Motor neuron (in vitro differentiated cells): Measurements from ENCODE around the gene TUBB2B. TPM values are rescaled to one million over a fixed set of nuclear protein-coding genes. Genes with fewer than 3 reads are reported as not detected.

Source experiments
- ATAC-seq, 8 experiments: fragments of 200-7000 bp; cut with Tn5 transposase; replicated peaks in 6 of 8; 2 replicates each; pipeline ENCODE4 v1.8.0; 2021; ENCODE audit warnings: mild to moderate bottlenecking in 8 of 8, moderate library complexity in 8 of 8
- H3K27ac ChIP-seq, 2 donors: fragments of 250-450 bp; sonication (Bioruptor Pico); 2 replicates each; pipeline ENCODE4 v1.9.0; 2021; ENCODE audit warnings: antibody characterized with exemption in 2 of 2, mild to moderate bottlenecking in 2 of 2, moderate library complexity in 1 of 2
- H3K4me1 ChIP-seq, 2 donors: fragments of 250-450 bp; sonication (Bioruptor Pico); replicated peaks in 1 of 2; 2 replicates each; pipeline ENCODE4 v1.6.1; 2021; ENCODE audit warnings: antibody characterized with exemption in 2 of 2, mild to moderate bottlenecking in 2 of 2, moderate library complexity in 1 of 2
- H3K4me3 ChIP-seq, 5 donors: fragments of 250-450 bp; sonication (Bioruptor Pico); 2 replicates each; pipeline ENCODE4 v1.9.0; 2021; ENCODE audit warnings: antibody characterized with exemption in 5 of 5, mild to moderate bottlenecking in 5 of 5, moderate library complexity in 4 of 5
- WGBS, 10 experiments: fragments of 450-650 bp; shearing (Covaris generic); methylation state at CpG; one replicate each; pipeline ENCODE4 v1.0.0; 2022; 5-methylcytosine and 5-hydroxymethylcytosine counted together
- in situ Hi-C, 9 experiments: fragments of 400-800 bp; cut with MboI; loops; one replicate each; pipeline ENCODE4 v1.15.0; 2021; ENCODE audit warnings: low sequenced_read_pairs in 9 of 9, low pct_unique_long_range_greater_than_20kb in 2 of 9; ENCODE audit not compliant: unreplicated experiment in 9 of 9
- total RNA-seq, 8 experiments: library from RNA; unstranded; fragments of 300-600 nt; gene quantifications; 2 replicates each; pipeline versions ENCODE4 v1.2.3 to v1.2.4, GENCODE V29; 2022

Gene TUBB2B
- total RNA-seq, 8 experiments from 2014 or later: 12.0 to 1,628 (median 1,082) TPM

GRCh38 chr6:3240595-3240994 is 13.1 kb upstream of the TUBB2B start:
- Histone ChIP-seq H3K4me1 (peaks cover 1 to 5% of the 10 kb centered on the region in 2 donors), H3K27ac (no peak overlapping the region)
- in situ Hi-C loops: loop anchor here in 2 of 9 experiments (25.0 kb wide), 2 partner anchors 103 to 253 kb away; partner anchors contain the start of gene NQO2 (in 1 of the 2)

DNA sequence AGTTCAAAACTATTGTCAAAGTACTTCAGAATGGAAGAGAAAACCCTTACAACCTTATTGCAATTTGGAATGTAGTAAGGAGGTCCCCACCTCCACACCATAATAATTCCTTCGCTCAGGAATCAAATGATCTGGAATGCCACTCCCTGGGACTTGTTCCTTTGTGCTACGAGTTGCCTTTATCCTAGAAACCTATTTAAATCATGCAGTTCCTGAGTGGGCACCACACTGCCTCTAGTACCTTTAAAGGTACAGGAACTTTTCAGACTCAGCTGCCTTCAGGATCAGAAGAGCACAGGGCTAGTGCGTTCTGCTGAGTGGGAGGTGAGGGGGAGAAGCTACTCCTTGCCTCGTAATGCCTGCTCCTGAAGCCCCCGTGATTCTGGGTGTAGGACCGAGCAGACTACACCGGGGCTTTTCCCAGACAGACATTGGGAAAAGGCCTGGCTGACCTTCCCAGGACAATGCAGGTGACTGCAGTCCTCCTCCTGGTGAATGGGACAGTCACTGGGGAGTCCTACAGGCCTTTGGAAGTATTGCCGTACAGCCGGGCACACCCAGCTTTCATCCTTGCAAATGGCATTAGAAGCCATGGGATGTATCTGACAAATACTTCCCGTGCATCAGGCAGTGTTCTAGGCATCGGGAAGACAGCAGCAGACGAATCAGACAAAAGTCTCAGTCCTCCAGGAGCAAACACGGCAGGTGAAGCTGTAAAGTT is 11.8 kb upstream of the TUBB2B start:
- Histone ChIP-seq H3K4me3 (no peak overlapping the region), H3K27ac (no peak overlapping the region), H3K4me1 (peaks cover 12 to 17% of the 10 kb centered on the region in 2 donors)
- peak in 3 of 8 experiments; percentile 27 to 81 (median 47) for ATAC-seq
- WGBS, 10 experiments: 61 to 100% (median 78%) methylated on average over 1 to 10 of the region's 13 CpGs
- in situ Hi-C loops: loop anchor here in 2 of 9 experiments (25.0 kb wide), 2 partner anchors 102 to 252 kb away; partner anchors contain the start of gene NQO2 (in 1 of the 2)

More at GRCh38 chr6:3240595-3240994, 13.1 kb upstream of the TUBB2B start:
- no peak overlapping the region for H3K4me3 ChIP-seq
- peak in 5 of 8 experiments; percentile 23 to 48 (median 40) for ATAC-seq
- 45 to 75% (median 68%) methylated on average over 2 to 6 of the region's 7 CpGs; no CpG with 5 or more reads in 5 of the 10 experiments for WGBS, 10 experiments

GRCh38 chr6:3237761-3238662 is 10.6 kb upstream of the TUBB2B start:
- ATAC-seq: peak in 5 of 8 experiments; percentile 24 to 71 (median 47)
- H3K27ac ChIP-seq: no peak overlapping the region

GRCh38 chr6:3236005-3236404 is 8.6 kb upstream of the TUBB2B start:
- 40 to 100% (median 88%) methylated on average over 1 to 3 of the region's 3 CpGs; no CpG with 5 or more reads in 1 of the 10 experiments for WGBS, 10 experiments
- H3K27ac ChIP-seq: no peak overlapping the region
- in situ Hi-C loops: loop anchor here in 2 of 9 experiments (25.0 kb wide), 2 partner anchors 99 to 249 kb away; partner anchors contain the start of gene NQO2 (in 1 of the 2)
- H3K4me1 ChIP-seq: peaks cover 17 to 23% of the 10 kb centered on the region in 2 donors
- no peak overlapping the region for H3K4me3 ChIP-seq
- no peak for ATAC-seq

More at GRCh38 chr6:3237761-3238662, 10.6 kb upstream of the TUBB2B start:
- WGBS, 10 experiments: 4 to 100% (median 79%) methylated on average over 1 to 16 of the region's 24 CpGs
- H3K4me3 ChIP-seq: no peak overlapping the region
- in situ Hi-C loops: loop anchor here in 2 of 9 experiments (25.0 kb wide), 2 partner anchors 101 to 251 kb away; partner anchors contain the start of gene NQO2 (in 1 of the 2)
- H3K4me1 ChIP-seq: peaks cover 17 to 23% of the 10 kb centered on the region in 2 donors

DNA sequence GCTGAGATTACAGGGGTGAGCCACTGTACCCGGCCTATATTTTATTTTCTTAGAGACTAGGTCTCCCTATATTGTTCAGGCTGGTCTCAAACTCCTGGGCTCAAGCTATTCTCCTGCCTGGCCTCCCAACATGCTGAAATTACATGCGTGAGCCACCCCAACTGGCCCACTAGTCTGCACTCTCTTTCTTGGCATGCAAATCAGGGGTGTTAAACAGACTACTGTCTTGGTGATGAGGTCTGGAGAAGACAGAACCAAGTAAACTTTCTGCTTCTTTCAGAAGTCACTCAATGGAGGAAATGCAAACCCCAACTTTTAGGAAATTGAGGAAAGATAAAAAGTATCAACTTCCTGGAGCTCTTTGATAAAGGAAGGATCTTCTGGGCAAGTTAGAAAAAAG is 8.0 kb upstream of the TUBB2B start:
- 80 to 100% (median 94%) methylated on average over 1 to 2 of the region's 2 CpGs; no CpG with 5 or more reads in 3 of the 10 experiments for WGBS, 10 experiments
- no peak for ATAC-seq
- Histone ChIP-seq H3K4me3 (no peak overlapping the region), H3K4me1 (peaks cover 17 to 22% of the 10 kb centered on the region in 2 donors), H3K27ac (no peak overlapping the region)
- in situ Hi-C loops: loop anchor here in 2 of 9 experiments (25.0 kb wide), 2 partner anchors 98 to 248 kb away; partner anchors contain the start of gene NQO2 (in 1 of the 2)

GRCh38 chr6:3233904-3234303 is 6.5 kb upstream of the TUBB2B start:
- Histone ChIP-seq H3K27ac (peak overlapping the region in 1 of 2 donors; percentile 100), H3K4me1 (peaks cover 17 to 19% of the 10 kb centered on the region in 2 donors)
- 74 to 100% (median 83%) methylated on average over 1 to 3 of the region's 3 CpGs; no CpG with 5 or more reads in 3 of the 10 experiments for WGBS, 10 experiments

GRCh38 chr6:3233321-3233720 is 5.9 kb upstream of the TUBB2B start:
- Histone ChIP-seq H3K4me1 (peaks cover 17 to 19% of the 10 kb centered on the region in 2 donors), H3K4me3 (peak overlapping the region; percentile 85 to 93 (median 91)), H3K27ac (peak overlapping the region in 1 of 2 donors; percentile 100)
- in situ Hi-C loops: loop anchor here in 2 of 9 experiments (25.0 kb wide), 2 partner anchors 96 to 246 kb away; partner anchors contain the start of gene NQO2 (in 1 of the 2)
- 17 to 60% (median 43%) methylated on average over 1 to 3 of the region's 3 CpGs; no CpG with 5 or more reads in 3 of the 10 experiments for WGBS, 10 experiments
- no peak for ATAC-seq

More at GRCh38 chr6:3233904-3234303, 6.5 kb upstream of the TUBB2B start:
- in situ Hi-C loops: loop anchor here in 2 of 9 experiments (25.0 kb wide), 2 partner anchors 97 to 247 kb away; partner anchors contain the start of gene NQO2 (in 1 of the 2)
- no peak for ATAC-seq
- H3K4me3 ChIP-seq: peak overlapping the region; percentile 17 to 92 (median 89)

DNA sequence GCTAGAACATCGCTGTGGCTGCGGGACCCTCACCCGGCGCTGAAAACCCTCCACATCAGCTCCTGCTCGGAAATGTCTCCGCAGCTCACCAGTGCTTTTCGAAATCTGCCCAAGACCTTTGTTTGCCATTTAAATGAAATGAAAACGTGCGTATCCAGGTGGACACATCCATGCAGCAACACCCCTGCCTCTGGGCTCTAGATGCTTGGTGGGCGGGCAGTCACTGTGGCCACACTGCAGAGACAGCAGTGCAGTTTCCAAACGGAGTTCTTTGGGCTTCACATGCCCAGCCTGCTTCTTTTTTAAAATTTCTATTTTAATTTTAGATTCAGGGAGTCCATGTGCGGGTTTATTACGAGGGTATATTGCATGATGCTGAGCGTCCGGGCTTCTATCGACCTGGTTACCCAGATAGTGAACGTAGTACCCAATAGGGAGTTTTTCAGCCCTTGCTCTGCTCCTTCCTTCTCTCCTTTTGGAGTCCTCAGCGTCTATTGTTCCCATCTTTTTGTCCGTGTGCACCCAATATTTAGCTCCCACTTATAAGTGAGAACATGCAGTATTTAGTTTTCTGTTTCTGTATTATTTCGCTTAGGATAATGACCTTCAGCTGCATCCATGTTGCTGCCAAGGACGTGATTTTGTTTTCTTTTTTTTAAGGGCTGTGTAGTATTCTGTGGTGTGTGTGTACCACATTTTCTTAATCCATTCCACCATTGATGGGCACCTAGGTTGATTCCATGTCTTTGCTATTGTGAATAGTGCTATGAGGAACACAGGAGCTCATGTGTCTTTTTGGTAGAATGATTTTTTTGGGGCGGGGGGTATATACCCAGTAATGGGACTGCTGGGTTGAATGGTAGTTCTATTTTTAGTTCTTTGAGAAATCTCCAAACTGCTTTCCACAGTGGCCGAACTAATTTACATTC is 4.8 kb upstream of the TUBB2B start:
- Histone ChIP-seq H3K27ac (peak overlapping the region; percentile 98 to 100), H3K4me3 (peak overlapping the region; percentile 85 to 93 (median 91)), H3K4me1 (peaks cover 17 to 19% of the 10 kb centered on the region in 2 donors)
- in situ Hi-C loops: loop anchor here in 2 of 9 experiments (25.0 kb wide), 2 partner anchors 95 to 245 kb away; partner anchors contain the start of gene NQO2 (in 1 of the 2)
- 4 to 88% (median 24%) methylated on average over 2 to 22 of the region's 23 CpGs for WGBS, 10 experiments
- ATAC-seq: no peak

DNA sequence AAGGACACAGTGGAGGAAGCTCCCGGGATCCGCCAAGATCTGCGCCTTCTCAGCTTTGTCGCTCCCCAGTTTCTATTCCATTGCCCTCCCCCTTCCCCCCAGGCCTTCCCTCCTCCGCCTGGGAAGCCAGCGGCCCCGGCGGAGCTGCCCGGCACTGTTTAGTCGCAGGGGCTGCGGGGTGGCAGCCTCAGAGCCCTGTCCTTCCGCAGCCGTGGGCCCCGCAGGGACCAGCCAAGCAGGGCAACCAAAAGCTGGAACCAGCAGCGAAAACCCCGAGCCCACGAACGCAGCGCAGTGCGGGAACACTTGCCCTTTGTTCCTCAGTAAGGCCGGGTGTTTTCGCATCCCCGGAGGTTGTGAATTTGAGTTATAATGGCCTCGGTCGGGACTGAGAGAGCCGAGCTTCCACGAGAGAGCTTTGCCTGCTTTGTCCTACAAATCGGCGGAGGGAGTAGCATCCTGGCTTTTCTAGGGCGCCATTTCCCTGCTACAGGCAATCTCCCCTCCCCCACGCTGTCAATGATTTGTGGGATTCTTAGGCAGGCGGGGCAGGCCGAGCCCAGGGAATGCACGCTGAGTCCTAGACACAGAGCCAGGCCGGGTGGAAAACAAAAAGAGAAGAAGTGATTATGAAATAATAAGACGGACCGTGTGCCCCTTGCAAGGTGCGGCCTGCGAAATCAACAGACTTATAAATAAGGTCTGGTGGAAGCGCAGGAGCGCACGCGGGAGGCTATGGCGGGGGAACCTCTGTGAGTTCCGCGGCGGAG is 4.0 kb upstream of the TUBB2B start:
- in situ Hi-C loops: loop anchor here in 2 of 9 experiments (25.0 kb wide), 2 partner anchors 94 to 244 kb away; partner anchors contain the start of gene NQO2 (in 1 of the 2)
- peak; percentile 11 to 60 (median 20) for ATAC-seq

GRCh38 chr6:3230900-3231246 is 3.4 kb upstream of the TUBB2B start:
- in situ Hi-C loops: loop anchor here in 2 of 9 experiments (25.0 kb wide), 2 partner anchors 94 to 244 kb away; partner anchors contain the start of gene NQO2 (in 1 of the 2)
- WGBS, 10 experiments: 0 to 13% (median 0%) methylated on average over 1 to 7 of the region's 11 CpGs; no CpG with 5 or more reads in 3 of the 10 experiments
- ATAC-seq: peak in 6 of 8 experiments; percentile 0 to 11 (median 0)
- peak overlapping the region; percentile 85 to 93 (median 91) for H3K4me3 ChIP-seq
- H3K4me1 ChIP-seq: peaks cover 17 to 19% of the 10 kb centered on the region in 2 donors
- peak overlapping the region; percentile 98 to 100 for H3K27ac ChIP-seq

More for the DNA sequence above, 4.0 kb upstream of the TUBB2B start:
- Histone ChIP-seq H3K4me1 (peaks cover 17 to 19% of the 10 kb centered on the region in 2 donors), H3K4me3 (peak overlapping the region; percentile 85 to 93 (median 91)), H3K27ac (peak overlapping the region; percentile 98 to 100)
- 0 to 1% (median 0%) methylated on average over 2 to 23 of the region's 47 CpGs; no CpG with 5 or more reads in 5 of the 10 experiments for WGBS, 10 experiments
